Mononuclear cell (primary cell): ENCODE measurements around the gene PER2. TPM values are rescaled to one million over a fixed set of nuclear protein-coding genes. Genes with fewer than 3 reads are reported as not detected.

Experiments
- H3K27me3 ChIP-seq: 2 replicates; pipeline ENCODE4 v1.6.0; 2011; ENCODE audit warnings: low read length, control low read depth; ENCODE audit not compliant: insufficient read depth
- H3K4me1 ChIP-seq: 2 replicates; pipeline ENCODE4 v1.5.1; 2011; ENCODE audit warnings: mild to moderate bottlenecking, low read length, control low read depth; ENCODE audit not compliant: insufficient read depth
- H3K4me3 ChIP-seq: 2 replicates; pipeline ENCODE4 v1.5.1; 2011; ENCODE audit warnings: mild to moderate bottlenecking, low read length, moderate library complexity
- H3K9me3 ChIP-seq: 2 replicates; pipeline ENCODE4 v1.5.1; 2011; ENCODE audit warnings: low read depth, mild to moderate bottlenecking, control low read depth, low read length
- total RNA-seq: library from RNA; depleted of rRNA; stranded (reverse); fragments of >200 nt; gene quantifications from one replicate; pipeline ENCODE4 v1.2.3, GENCODE V29; 2012

The PER2 gene
- total RNA-seq, 1 donor = 18.7 TPM

GRCh38 chr2:238240757-238241711 lies 47.4 kb downstream of the PER2 start:
- H3K4me1 ChIP-seq = peaks cover 16% of the 10 kb centered on the region
- no peaks in the 10 kb centered on the region for H3K9me3 ChIP-seq
- no peak overlapping the region for H3K4me3 ChIP-seq
- peaks cover 42% of the 10 kb centered on the region for H3K27me3 ChIP-seq

GRCh38 chr2:238239863-238240756 lies 48.3 kb downstream of the PER2 start, which contains the start of gene HES6:
TSS of gene HES6 (minus strand) at chr2:238240038. CDS start at chr2:238239905, 133 bp downstream.
- no peaks in the 10 kb centered on the region for H3K9me3 ChIP-seq
- H3K4me1 ChIP-seq = peaks cover 24% of the 10 kb centered on the region
- peak within 1 kb of the TSS; percentile 45 for H3K4me3 ChIP-seq
- peaks cover 46% of the 10 kb centered on the region for H3K27me3 ChIP-seq

GRCh38 chr2:238239543-238239862 lies 48.9 kb downstream of the PER2 start:
- Histone ChIP-seq H3K9me3 (no peaks in the 10 kb centered on the region), H3K4me3 (peak overlapping the region; percentile 45), H3K27me3 (peaks cover 46% of the 10 kb centered on the region), H3K4me1 (peaks cover 30% of the 10 kb centered on the region)

GRCh38 chr2:238238766-238239542 lies 49.5 kb downstream of the PER2 start:
- Histone ChIP-seq H3K9me3 (no peaks in the 10 kb centered on the region), H3K4me1 (peaks cover 31% of the 10 kb centered on the region), H3K4me3 (no peak overlapping the region), H3K27me3 (peaks cover 46% of the 10 kb centered on the region)

GRCh38 chr2:238238311-238238765 lies 50.1 kb downstream of the PER2 start:
- peaks cover 46% of the 10 kb centered on the region for H3K27me3 ChIP-seq
- peaks cover 31% of the 10 kb centered on the region for H3K4me1 ChIP-seq
- no peaks in the 10 kb centered on the region for H3K9me3 ChIP-seq
- H3K4me3 ChIP-seq = no peak overlapping the region

- H3K4me3 ChIP-seq = no peak overlapping the region
- peaks cover 46% of the 10 kb centered on the region for H3K27me3 ChIP-seq
- H3K4me1 ChIP-seq = peaks cover 31% of the 10 kb centered on the region
- H3K9me3 ChIP-seq = no peaks in the 10 kb centered on the region
Measured at GRCh38 chr2:238237431-238238135, 50.8 kb downstream of the PER2 start.

- Histone ChIP-seq H3K27me3 (peaks cover 39% of the 10 kb centered on the region), H3K4me3 (no peak overlapping the region), H3K4me1 (peaks cover 34% of the 10 kb centered on the region), H3K9me3 (no peaks in the 10 kb centered on the region)
Measured at GRCh38 chr2:238236571-238236970, 51.8 kb downstream of the PER2 start.

GRCh38 chr2:238235856-238236255 lies 52.6 kb downstream of the PER2 start:
- peaks cover 37% of the 10 kb centered on the region for H3K4me1 ChIP-seq
- no peak overlapping the region for H3K4me3 ChIP-seq
- H3K9me3 ChIP-seq = no peaks in the 10 kb centered on the region
- peaks cover 32% of the 10 kb centered on the region for H3K27me3 ChIP-seq

- no peaks in the 10 kb centered on the region for H3K9me3 ChIP-seq
- H3K4me1 ChIP-seq = peaks cover 38% of the 10 kb centered on the region
- H3K27me3 ChIP-seq = peaks cover 31% of the 10 kb centered on the region
- H3K4me3 ChIP-seq = no peak overlapping the region
Measured at GRCh38 chr2:238235331-238235732, 53.1 kb downstream of the PER2 start.

GRCh38 chr2:238233625-238234024 lies 54.8 kb downstream of the PER2 start:
- Histone ChIP-seq H3K9me3 (no peaks in the 10 kb centered on the region), H3K4me1 (peaks cover 29% of the 10 kb centered on the region), H3K4me3 (no peak overlapping the region), H3K27me3 (peaks cover 27% of the 10 kb centered on the region)

- peak overlapping the region; percentile 43 for H3K4me3 ChIP-seq
- H3K4me1 ChIP-seq = peaks cover 27% of the 10 kb centered on the region
- H3K27me3 ChIP-seq = peaks cover 11% of the 10 kb centered on the region
- no peaks in the 10 kb centered on the region for H3K9me3 ChIP-seq
Measured at GRCh38 chr2:238231809-238232208, 56.6 kb downstream of the PER2 start.

- peaks cover 7% of the 10 kb centered on the region for H3K27me3 ChIP-seq
Measured at GRCh38 chr2:238231251-238231793, 57.1 kb downstream of the PER2 start.

GRCh38 chr2:238230699-238231098 lies 57.7 kb downstream of the PER2 start:
- Histone ChIP-seq H3K4me3 (no peak overlapping the region), H3K27me3 (peaks cover 3% of the 10 kb centered on the region), H3K4me1 (peaks cover 25% of the 10 kb centered on the region), H3K9me3 (no peaks in the 10 kb centered on the region)

More at GRCh38 chr2:238231251-238231793, 57.1 kb downstream of the PER2 start:
- Histone ChIP-seq H3K4me1 (peaks cover 27% of the 10 kb centered on the region), H3K9me3 (no peaks in the 10 kb centered on the region), H3K4me3 (peak overlapping the region; percentile 43)

- Histone ChIP-seq H3K4me3 (no peak overlapping the region), H3K9me3 (no peaks in the 10 kb centered on the region), H3K27me3 (no peaks in the 10 kb centered on the region), H3K4me1 (peaks cover 12% of the 10 kb centered on the region)
Measured at GRCh38 chr2:238228700-238229099, 59.7 kb downstream of the PER2 start.
